GM15510 (cell line): ENCODE measurements around the gene AUTS2.

Experiments
- POLR2A ChIP-seq: IDR thresholded peaks from 3 replicates; pipeline ENCODE4 v1.6.1; 2011; ENCODE audit warnings: borderline replicate concordance; ENCODE audit not compliant: insufficient read length; ENCODE audit errors: extremely low read depth

Gene AUTS2

DNA sequence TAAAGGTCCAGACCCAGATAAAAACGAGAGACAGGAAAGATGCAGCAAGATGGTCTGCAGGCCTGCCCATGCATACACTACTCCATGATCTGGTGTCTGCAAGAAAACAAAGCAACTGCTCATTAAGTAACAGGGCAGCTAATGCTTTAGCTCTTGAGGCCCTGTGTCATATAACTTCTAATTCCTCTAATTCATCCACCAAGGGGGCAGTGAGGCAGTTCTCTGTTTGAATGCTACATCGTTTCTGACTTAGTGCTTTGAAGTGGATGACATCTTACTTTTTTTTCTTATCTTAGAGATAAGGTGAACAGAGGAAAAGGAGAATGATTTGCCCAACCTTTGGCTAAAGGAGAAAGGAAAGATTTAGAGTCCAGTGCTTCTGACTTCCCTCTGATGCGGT lies 619.7 kb downstream of the AUTS2 start:
- no peak for TF ChIP-seq POLR2A

DNA sequence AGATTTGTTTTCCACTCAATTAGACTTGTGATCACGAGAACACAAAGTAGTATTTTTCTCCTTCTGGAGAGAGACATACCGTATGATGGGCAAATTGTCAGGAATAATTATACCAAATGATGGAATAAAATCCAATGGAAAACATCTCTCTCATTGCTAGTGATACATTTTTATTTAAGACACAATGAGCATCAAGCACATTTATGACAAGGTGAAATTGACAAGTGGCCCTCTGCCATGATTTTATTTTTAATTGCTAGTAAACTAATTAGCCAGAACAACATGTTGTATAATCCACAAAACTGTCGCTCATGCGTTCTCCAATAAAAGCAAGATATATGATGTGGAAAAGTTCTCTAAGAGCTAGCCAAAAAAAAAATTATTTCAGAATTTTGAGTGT lies 620.8 kb downstream of the AUTS2 start:
- no peak for TF ChIP-seq POLR2A

DNA sequence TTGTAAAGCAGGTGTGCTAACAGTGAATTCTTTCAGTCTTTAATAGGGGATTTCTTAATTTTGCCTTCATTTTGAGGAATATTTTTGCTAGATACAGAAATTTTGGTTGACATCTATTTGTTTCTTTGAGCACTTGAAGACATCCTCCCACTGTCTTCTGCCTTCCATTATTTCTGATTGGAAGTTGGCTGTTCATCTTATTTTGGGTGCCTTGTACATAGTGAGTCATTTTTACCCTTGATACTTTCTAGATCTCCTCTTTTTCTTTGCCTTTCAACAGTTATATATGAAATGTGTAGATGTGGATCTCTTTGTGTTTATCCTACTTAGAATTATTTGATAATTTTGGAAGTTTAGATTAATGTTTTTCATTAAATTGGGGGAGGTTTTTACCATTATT lies 631.0 kb downstream of the AUTS2 start:
- TF ChIP-seq POLR2A: no peak

DNA sequence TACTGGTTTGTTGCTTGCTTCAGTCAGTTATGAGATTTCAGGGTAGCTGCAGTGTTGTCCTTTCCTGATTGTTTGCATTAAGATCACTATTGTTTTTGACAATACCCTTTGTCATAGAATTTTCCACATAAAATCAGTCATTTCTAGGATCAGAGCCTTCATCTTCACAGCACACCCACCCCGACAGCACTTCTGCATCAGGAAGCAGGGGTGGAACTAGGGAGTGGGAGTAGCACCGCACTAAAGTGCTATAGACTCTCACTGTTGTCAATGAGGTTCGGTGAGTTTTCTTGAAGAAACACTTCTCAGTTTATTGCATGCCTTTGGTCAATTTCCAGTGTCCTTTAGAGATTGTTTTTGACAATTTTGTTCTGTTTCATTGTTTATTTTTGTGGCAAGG lies 632.5 kb downstream of the AUTS2 start:
- TF ChIP-seq POLR2A: no peak

DNA sequence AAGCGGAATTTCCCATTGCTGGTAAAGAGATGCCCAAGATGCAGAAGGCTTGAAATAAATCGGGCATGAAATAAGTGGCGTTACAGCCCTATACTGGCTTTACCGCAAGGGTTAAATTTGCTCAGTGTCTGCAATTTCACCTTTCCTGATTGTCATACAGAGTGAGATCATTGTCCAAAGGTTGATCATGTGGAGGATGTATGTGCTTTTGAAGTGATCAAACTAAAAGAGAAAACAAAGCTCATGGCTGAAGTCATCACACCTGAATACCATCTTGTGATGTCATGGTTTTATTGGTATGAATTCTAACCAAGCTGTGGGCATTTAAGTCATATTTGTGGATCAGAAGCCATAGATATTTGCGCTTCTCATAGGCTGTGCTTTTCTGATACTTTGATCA lies 635.5 kb downstream of the AUTS2 start:
- no peak for TF ChIP-seq POLR2A

DNA sequence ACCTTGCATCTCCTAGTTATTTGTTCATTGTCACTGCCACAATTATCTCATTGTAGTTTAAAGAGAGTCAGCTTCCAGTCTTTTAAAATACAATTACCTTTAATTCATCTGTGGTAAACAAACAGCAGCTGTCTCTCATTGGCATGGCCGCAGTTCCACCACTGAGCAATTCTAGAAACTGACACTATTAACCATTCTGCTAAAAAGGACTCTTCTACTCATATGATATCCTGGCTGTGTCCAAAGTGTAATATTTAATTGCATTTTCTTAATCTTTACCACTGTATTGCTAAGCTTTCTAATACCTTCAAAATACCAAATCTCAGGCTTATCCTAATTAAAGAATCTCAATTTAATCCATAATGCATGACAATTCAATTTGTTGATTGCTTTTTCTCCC lies 639.0 kb downstream of the AUTS2 start:
- no peak for TF ChIP-seq POLR2A

DNA sequence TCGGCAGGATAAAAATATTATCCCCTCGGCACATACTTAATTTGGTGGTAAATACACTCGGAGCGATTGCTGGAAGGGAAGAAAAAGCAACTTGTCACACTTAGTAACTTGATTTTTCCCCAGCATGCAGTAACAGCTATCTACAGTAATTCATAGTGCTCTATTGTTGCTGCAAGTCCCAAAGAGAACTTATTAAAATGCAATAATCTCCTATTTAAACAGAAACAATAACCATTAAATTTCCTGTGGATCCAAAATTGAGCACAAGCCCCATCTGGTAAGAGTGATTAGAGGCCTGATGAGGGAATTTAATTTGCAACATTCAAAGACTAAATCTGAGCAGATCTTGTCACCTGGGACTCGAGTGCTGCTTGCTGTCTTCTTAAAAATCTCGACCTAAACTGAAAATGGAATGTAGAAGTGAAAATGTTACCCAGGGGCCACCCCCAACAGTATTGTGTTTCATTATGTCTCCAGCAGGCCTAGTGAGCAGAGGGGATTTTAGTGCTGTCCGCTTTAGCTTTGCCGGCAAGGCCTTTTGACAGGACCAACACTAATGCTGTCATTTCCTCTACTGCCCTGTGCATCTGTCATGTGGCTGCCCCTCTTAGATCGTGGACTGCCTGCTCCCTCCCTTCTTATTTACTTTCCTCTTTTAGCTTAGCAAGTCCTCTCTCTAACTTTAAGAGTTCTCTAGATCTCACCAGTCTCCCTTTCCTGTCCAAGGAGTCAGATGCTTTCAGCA lies 639.7 kb downstream of the AUTS2 start:
- no peak for TF ChIP-seq POLR2A

DNA sequence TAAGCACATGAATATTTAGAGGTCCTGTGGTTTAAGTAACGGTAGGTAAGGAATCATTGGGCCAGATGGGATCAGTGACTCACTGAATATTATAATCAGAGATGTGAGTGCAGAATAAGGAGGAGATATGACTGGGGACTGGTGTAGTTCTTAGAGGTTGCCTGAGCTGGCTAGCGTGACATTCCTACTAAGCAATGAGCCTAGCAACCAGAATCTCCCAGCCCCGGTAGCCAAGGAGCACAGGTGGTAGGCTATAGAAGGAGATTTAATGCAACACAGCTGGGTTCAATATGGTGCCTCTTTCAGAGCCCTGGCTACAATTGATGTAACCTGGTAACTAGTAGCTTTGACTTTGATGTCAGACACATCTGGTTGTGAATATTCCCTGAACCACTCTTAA lies 641.6 kb downstream of the AUTS2 start:
- no peak for TF ChIP-seq POLR2A

DNA sequence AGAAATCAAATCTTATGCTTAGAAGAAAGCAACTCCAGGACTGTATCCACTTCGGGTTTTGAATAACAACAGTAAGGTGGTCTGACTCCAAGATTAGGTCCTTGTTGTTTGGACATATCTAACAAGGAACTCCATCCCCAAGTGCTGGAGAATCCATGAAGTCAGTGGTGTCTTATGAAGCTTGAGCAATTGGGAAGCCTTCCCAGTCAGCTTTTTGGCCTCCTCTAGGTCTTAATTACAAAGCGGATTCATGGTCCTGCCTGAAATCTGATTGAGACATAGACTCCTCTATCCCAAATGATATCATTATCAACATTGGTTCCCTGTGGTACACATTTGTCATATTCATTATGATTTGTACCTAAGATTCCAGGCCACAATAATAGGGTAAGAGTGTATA lies 642.6 kb downstream of the AUTS2 start:
- TF ChIP-seq POLR2A: no peak

DNA sequence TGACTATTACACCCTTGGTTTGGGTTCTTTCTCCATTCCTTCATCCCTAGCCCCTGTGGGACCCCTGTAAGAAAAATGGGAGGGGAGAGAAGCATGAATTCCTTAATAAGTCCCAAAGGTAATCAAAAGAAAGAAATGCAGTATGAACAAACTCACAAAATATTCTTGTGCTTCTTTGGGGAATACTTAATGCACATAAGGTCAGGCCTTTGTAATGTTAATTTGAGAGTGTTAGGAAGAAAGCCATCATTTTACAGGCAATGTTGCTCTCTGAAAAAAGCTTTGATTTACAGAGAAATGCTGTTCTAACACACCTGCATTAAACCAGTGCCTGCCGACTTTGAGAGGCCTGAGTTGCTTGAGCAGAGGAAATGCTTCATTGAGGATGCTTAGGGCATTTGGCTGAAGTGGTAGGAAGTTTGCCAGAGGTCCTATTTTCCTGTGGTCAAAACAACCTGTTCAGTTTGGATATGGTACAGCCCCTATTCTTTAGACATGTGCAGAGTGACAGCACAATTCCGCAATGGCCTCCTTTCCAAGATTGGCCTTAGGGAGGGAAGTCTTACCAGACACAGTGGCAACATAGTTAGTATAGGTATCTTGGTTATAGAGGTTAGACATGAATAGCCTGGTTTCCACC lies 643.4 kb downstream of the AUTS2 start:
- no peak for TF ChIP-seq POLR2A

DNA sequence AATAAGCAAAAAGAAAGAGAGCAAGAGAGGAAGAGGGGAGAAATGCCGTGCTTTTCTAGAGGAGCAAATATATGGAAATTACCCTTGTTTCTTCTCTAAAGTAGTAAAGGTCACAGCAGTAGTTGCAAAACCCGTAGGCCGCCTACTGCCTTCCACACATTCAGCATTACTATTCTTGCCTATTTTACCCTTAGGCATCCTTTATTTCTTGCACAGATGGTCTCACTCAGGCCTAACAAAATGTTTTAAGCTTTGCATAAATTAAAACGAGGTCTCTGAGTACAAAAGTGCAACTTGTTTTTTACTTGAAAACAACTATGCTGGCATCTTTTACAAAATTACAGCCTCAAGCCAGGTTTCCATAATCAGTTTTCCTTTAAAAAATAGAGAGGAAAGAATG lies 644.6 kb downstream of the AUTS2 start:
- TF ChIP-seq POLR2A: no peak

DNA sequence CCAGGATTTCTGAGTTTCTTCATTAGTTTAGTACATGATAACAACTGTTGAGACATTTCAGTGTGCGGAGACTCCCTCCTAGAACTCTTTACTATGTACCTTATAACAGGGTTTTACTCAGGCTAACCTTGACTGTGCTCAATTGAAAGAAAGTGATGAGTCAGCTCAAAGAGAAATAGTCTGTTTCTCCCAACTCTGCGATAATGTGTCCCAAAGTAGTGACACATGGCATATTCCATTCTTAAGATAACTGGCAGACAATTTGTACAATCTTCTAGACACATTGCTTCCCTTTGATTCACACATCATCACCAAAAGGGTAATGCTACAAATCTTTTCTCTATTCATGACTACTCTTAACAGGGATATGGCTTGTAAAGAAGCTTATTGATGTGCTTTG lies 645.2 kb downstream of the AUTS2 start:
- no peak for TF ChIP-seq POLR2A

DNA sequence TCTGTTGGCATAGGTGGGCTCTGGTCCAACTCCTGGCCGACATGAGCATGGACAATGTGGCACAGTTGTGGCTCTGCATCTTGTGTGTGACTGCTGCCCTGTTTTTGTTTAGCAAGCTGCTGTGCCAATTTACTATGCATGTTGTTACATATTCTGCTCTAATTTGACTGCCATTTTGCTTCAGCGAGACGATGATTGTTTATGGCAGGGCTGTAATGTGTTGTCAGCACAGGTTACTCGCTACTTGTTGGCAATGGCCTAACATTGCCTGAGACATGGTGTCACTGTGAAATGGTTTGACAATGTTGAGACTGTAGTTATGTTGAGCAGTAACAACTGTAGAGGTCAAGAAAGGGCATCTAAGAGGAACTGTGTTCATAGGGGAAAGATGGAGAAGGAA lies 659.6 kb downstream of the AUTS2 start:
- TF ChIP-seq POLR2A: no peak

DNA sequence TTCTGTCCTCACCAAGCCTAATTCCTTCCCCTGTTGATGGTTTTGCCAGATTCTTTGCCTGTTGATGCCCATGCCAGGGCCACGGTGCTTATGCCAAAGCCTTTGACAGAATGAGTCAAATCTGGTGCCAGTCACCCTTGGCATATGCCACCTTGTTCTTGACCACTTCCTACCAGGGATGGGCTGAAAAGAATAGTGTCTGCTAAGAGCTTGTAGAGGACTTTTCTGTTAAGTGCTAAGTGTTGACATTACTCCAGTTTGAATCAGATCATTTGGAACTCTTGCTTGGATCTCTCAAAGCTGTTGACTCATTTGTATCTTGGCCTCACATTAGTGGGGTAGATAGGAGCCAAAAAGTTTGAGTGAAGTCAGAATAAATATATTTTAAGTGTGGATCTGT lies 661.2 kb downstream of the AUTS2 start:
- TF ChIP-seq POLR2A: no peak

DNA sequence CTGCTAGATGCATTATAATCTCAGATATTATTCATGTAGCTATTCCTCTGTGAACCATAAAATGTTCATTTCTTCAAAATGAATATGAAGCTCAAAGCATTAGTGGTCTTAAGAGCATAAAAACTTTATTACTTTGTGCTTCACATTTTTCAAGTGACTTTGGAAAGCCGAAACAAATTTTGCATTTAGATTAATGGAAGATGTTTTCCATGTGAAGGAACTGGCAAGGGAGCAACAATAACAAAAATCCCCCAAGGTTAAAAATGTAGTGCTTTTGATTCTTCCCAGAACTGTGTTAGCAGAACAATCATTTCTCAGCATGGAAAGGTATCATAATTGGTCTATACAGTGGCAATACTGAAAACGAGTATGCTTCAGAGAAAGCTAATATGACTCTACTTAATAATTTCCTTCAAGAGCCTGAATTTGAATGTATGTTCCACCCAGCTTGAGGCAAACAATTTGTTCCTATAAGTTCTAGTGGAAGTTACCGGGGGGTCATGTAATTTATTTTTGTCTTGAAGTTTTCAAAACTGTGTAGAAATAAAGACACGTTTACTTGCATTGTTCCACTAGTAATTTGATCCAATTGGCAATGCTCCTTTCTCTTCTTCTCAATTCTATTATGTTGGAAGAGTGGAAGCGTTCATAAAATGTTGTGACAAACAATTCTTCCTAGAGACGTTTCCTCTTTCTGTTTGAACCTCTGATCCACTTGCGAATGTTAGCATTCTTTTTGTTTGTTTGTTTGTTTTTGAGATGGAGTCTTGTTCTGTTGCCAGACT lies 665.4 kb downstream of the AUTS2 start:
- no peak for TF ChIP-seq POLR2A

DNA sequence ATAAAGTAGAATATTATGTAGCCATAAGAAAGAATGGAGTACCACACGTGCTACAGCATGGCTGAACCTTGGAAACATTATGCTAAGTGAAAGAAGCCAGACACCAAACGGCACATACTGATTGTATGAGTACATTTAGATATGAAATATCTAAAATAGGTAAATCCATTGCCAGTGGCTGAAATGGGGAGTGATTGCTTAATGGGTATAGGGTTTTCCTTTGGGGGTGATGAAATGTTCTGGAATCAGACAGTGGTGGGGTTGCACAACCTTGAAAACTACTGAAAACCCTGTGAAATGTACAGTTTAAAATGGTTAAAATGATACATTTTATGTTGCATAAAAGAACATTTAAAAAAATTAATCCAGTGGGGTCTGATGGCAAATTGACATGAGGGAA lies 667.9 kb downstream of the AUTS2 start:
- no peak for TF ChIP-seq POLR2A
